Left lung (tissue), 10 donors: ENCODE measurements around the gene SPTSSA. TPM values are rescaled to one million over a fixed set of nuclear protein-coding genes. Genes with fewer than 3 reads are reported as not detected.

Source experiments
- ATAC-seq: fragments of 200-7000 bp; cut with Tn5 transposase; one replicate; pipeline ENCODE4 v1.9.1; 2020; ENCODE audit warnings: moderate library complexity
- DNase-seq, 4 donors: peaks; one replicate each; pipeline ENCODE4 v3.0.0-alpha.2; 2013 to 2020
- H3K27ac ChIP-seq, 2 donors: fragments of 200-600 bp; sonication (generic) in 1 of 2; one replicate each; pipeline versions ENCODE4 v1.5.0 to v1.8.0; 2020 to 2021
- H3K27me3 ChIP-seq, 2 donors: fragments of 200-600 bp; sonication (generic) in 1 of 2; one replicate each; pipeline versions ENCODE4 v1.5.0 to v1.8.0; 2020 to 2021
- H3K36me3 ChIP-seq, 2 donors: fragments of 200-600 bp; sonication (generic) in 1 of 2; one replicate each; pipeline versions ENCODE4 v1.5.0 to v1.8.0; 2020 to 2021
- H3K4me1 ChIP-seq, 2 donors: fragments of 200-600 bp; one replicate each; pipeline ENCODE4 v1.8.0; 2021
- H3K4me3 ChIP-seq, 2 donors: fragments of 200-600 bp; sonication (generic) in 1 of 2; one replicate each; pipeline versions ENCODE4 v1.5.0 to v1.8.0; 2020 to 2021; ENCODE audit warnings: mild to moderate bottlenecking in 1 of 2
- H3K9me3 ChIP-seq, 2 donors: fragments of 200-600 bp; sonication (generic) in 1 of 2; one replicate each; pipeline versions ENCODE4 v1.5.0 to v1.8.0; 2020 to 2021
- CTCF ChIP-seq, 2 donors: fragments of 200-600 bp; sonication (generic) in 1 of 2; IDR thresholded peaks; one replicate each; pipeline versions ENCODE4 v1.5.0 to v1.8.0; 2021; ENCODE audit warnings: antibody characterized with exemption in 2 of 2
- intact Hi-C, 2 donors: fragments of 100-400 bp; cut with DNase I; formaldehyde crosslinking; loops; one replicate each; pipeline versions ENCODE4 v1.11.2 to v1.14.2; 2022
- polyA plus RNA-seq, 6 donors: library from polyadenylated mRNA; unstranded; fragments of 120-200 nt; gene quantifications; one replicate each; pipeline ENCODE4 v1.2.1, GENCODE V29; 2013; ENCODE audit not compliant: insufficient read length in 6 of 6
- total RNA-seq, 2 donors: library from RNA; stranded (reverse); fragmentation: NEBNext Ultra II Directional; extraction: Animal tissue kit (Norgen Biotek cat#: 25700); gene quantifications; one replicate each; pipeline ENCODE4 v1.2.1, GENCODE V29; 2021
- donor health status: DM: no; HTN: yes; CAD: no.
- donor health status: DM: no; HTN: no; CAD: no.

The SPTSSA gene
- total and polyA plus RNA-seq, 8 donors = 27.5 to 47.5 (median 30.4) TPM

- no peaks in the 10 kb centered on the region for H3K27me3 ChIP-seq
- intact Hi-C loops = no loop called here
- H3K4me1 ChIP-seq = no peaks in the 10 kb centered on the region
- DNase-seq (no peak), ATAC-seq (no peak)
- no peaks in the 10 kb centered on the region for H3K36me3 ChIP-seq
- H3K4me3 ChIP-seq = no peak overlapping the region
- peaks cover 0 to 28% of the 10 kb centered on the region in 2 donors for H3K9me3 ChIP-seq
- no peak for TF ChIP-seq CTCF (IDR thresholded peaks at IDR 0.05)
- H3K27ac ChIP-seq = no peak overlapping the region
Observed at GRCh38 chr14:34420547-34421150, 41.4 kb downstream of the SPTSSA start.

GRCh38 chr14:34409721-34410120, 52.3 kb downstream of the SPTSSA start:
- Histone ChIP-seq H3K4me1 (no peaks in the 10 kb centered on the region), H3K36me3 (no peaks in the 10 kb centered on the region), H3K9me3 (peaks cover 0 to 30% of the 10 kb centered on the region in 2 donors), H3K27me3 (no peaks in the 10 kb centered on the region), H3K27ac (no peak overlapping the region), H3K4me3 (no peak overlapping the region)
- no peak for DNase-seq
- no peak for TF ChIP-seq CTCF (IDR thresholded peaks at IDR 0.05)
- intact Hi-C loops = no loop called here
- no peak for ATAC-seq

- H3K27me3 ChIP-seq = no peaks in the 10 kb centered on the region
- H3K36me3 ChIP-seq = no peaks in the 10 kb centered on the region
- no peaks in the 10 kb centered on the region for H3K4me1 ChIP-seq
- no peak overlapping the region for H3K27ac ChIP-seq
- H3K9me3 ChIP-seq = peaks cover 0 to 17% of the 10 kb centered on the region in 2 donors
- DNase-seq = no peak
- no peak overlapping the region for H3K4me3 ChIP-seq
- TF ChIP-seq CTCF (IDR thresholded peaks at IDR 0.05) = no peak
- ATAC-seq = no peak
- intact Hi-C loops = no loop called here
Observed at GRCh38 chr14:34407951-34408350, 54.1 kb downstream of the SPTSSA start.

DNA sequence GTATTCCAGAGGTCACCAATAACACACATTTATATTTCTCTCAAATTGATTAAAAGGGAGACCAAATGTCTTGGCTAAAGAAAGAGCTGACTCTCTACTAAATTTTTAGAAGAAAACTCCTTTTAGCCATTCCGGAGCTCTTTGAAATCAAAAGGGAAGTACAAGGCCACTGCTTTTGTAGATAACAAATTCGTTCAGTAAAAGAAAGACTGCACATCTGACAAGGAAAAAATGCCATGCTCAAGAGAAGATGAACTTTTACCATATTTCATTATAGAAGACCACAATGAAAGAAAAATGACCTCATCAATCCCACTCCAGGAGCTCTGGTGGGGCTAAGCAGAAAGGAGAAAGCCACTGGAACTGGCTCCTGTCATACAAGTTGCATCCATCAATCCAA, 57.6 kb downstream of the SPTSSA start:
- no peak for TF ChIP-seq CTCF (IDR thresholded peaks at IDR 0.05)
- Histone ChIP-seq H3K27me3 (no peaks in the 10 kb centered on the region), H3K9me3 (peaks cover 0 to 2% of the 10 kb centered on the region in 2 donors), H3K4me3 (no peak overlapping the region), H3K36me3 (no peaks in the 10 kb centered on the region), H3K27ac (no peak overlapping the region), H3K4me1 (no peaks in the 10 kb centered on the region)
- no peak for DNase-seq
- intact Hi-C loops = no loop called here
- no peak for ATAC-seq

- Histone ChIP-seq H3K27me3 (no peaks in the 10 kb centered on the region), H3K27ac (no peak overlapping the region), H3K36me3 (no peaks in the 10 kb centered on the region), H3K4me3 (no peak overlapping the region), H3K9me3 (no peaks in the 10 kb centered on the region), H3K4me1 (no peaks in the 10 kb centered on the region)
- no peak for ATAC-seq
- TF ChIP-seq CTCF (IDR thresholded peaks at IDR 0.05) = no peak
- no peak for DNase-seq
- intact Hi-C loops = no loop called here
Observed at GRCh38 chr14:34403646-34404045, 58.4 kb downstream of the SPTSSA start.
